HG03378 (cell line): ENCODE data around the gene ENGASE.
A peak's percentile ranks its signal among the peaks of the same experiment; 100 is the strongest.
"Not testable (repeated sequence)": the region's sequence is repeated elsewhere in the genome, so short reads cannot be mapped to it uniquely, and the experiment has no call there.

ENCODE experiments used
- ATAC-seq: cut with Tn5 transposase; IDR thresholded peaks from one replicate; pipeline ENCODE4 v1.9.1; 2021; ENCODE audit warnings: mild to moderate bottlenecking, moderate library complexity; ENCODE audit not compliant: unreplicated experiment

ENGASE gene

GRCh38 chr17:79074649-79075445 lies at the start of gene ENGASE:
TSS of gene ENGASE (plus strand) at chr17:79074824. CDS start at chr17:79074945, 121 bp downstream.
- peak; percentile 50 for ATAC-seq

GRCh38 chr17:79024901-79025737 lies 49.5 kb upstream of the ENGASE start:
- no peak for ATAC-seq

- no peak for ATAC-seq
Measured at GRCh38 chr17:79026376-79027273, 48.0 kb upstream of the ENGASE start.

- no peak for ATAC-seq
Measured at GRCh38 chr17:79027274-79027924, 47.2 kb upstream of the ENGASE start.

GRCh38 chr17:79027925-79028491 lies 46.6 kb upstream of the ENGASE start:
- no peak for ATAC-seq

- ATAC-seq: no peak
Measured at GRCh38 chr17:79028496-79029326, 45.9 kb upstream of the ENGASE start.

- ATAC-seq: no peak
Measured at GRCh38 chr17:79029327-79030009, 45.2 kb upstream of the ENGASE start.

- not testable (repeated sequence) for ATAC-seq
Measured at GRCh38 chr17:79030636-79031035, 44.0 kb upstream of the ENGASE start.

GRCh38 chr17:79031996-79032875 lies 42.4 kb upstream of the ENGASE start:
- no peak for ATAC-seq

- ATAC-seq: no peak
Measured at GRCh38 chr17:79033046-79033616, 41.5 kb upstream of the ENGASE start.

- no peak for ATAC-seq
Measured at GRCh38 chr17:79033741-79034501, 40.7 kb upstream of the ENGASE start.

GRCh38 chr17:79034931-79035485 lies 39.6 kb upstream of the ENGASE start:
- ATAC-seq: no peak

GRCh38 chr17:79035686-79036085 lies 38.9 kb upstream of the ENGASE start:
- no peak for ATAC-seq

- no peak for ATAC-seq
Measured at GRCh38 chr17:79036181-79036580, 38.4 kb upstream of the ENGASE start.

GRCh38 chr17:79036596-79036995 lies 38.0 kb upstream of the ENGASE start:
- ATAC-seq: no peak

GRCh38 chr17:79038545-79039135 lies 36.0 kb upstream of the ENGASE start:
- ATAC-seq: no peak
